Prostate gland (tissue), 2 donors: ENCODE results near the gene NOTCH2. TPM values are rescaled to one million over a fixed set of nuclear protein-coding genes. Genes with fewer than 3 reads are reported as not detected.

Experiments
- DNase-seq: peaks from one replicate; pipeline ENCODE4 v3.0.0-alpha.2; 2019; ENCODE audit warnings: low spot score
- H3K27ac ChIP-seq, 2 donors: fragments of 200-600 bp; sonication (generic); 2 replicates each; pipeline ENCODE4 v1.5.1; 2017 to 2019
- H3K27me3 ChIP-seq: fragments of 200-600 bp; sonication (generic); replicated peaks from 2 replicates; pipeline ENCODE4 v1.5.1; 2019; ENCODE audit not compliant: insufficient read depth
- H3K36me3 ChIP-seq, 2 donors: fragments of 200-600 bp; sonication (generic); 1 replicate in 1 of 2; 2 replicates in 1 of 2; pipeline versions ENCODE4 v1.5.1 to v1.8.1; 2017 to 2019
- H3K4me1 ChIP-seq: fragments of 200-600 bp; sonication (generic); replicated peaks from 2 replicates; pipeline ENCODE4 v1.5.1; 2019
- H3K4me3 ChIP-seq, 2 donors: fragments of 200-600 bp; sonication (generic); 2 replicates each; pipeline ENCODE4 v1.5.1; 2017 to 2019
- H3K9me3 ChIP-seq: fragments of 200-600 bp; sonication (generic); 2 replicates; pipeline ENCODE4 v1.5.1; 2017
- POLR2A ChIP-seq: fragments of 450-650 bp; IDR thresholded peaks from one replicate; pipeline ENCODE4 v1.6.1; 2016; ENCODE audit warnings: antibody characterized with exemption, mild to moderate bottlenecking
- POLR2AphosphoS5 ChIP-seq: sonication (generic); formaldehyde crosslinking; IDR thresholded peaks from one replicate; pipeline ENCODE4 v1.6.1; 2017; ENCODE audit warnings: antibody characterized with exemption
- WGBS: methylation state at CpG from one replicate; pipeline ENCODE4 v1.1.5; 2018; 5-methylcytosine and 5-hydroxymethylcytosine counted together
- intact Hi-C: fragments of 100-400 bp; cut with DNase I; formaldehyde crosslinking; loops from one replicate; pipeline ENCODE4 v1.14.2; 2022
- total RNA-seq, 2 donors: library from RNA; depleted of rRNA; stranded (reverse); fragments of >200 nt; gene quantifications; one replicate each; pipeline ENCODE4 v1.1.0, GENCODE V29; 2016
- TF ChIP-seq, protein P1 (sequence below), 4 experiments: fragments of 200-600 bp in 2 of 4; fragments of 450-650 bp in 2 of 4; sonication (generic) in 2 of 4; IDR thresholded peaks; 1 replicate in 3 of 4; 2 replicates in 1 of 4; pipeline ENCODE4 v1.5.1; 2016 to 2019; ENCODE audit warnings: antibody characterized with exemption in 4 of 4, mild to moderate bottlenecking in 2 of 4, moderate library complexity in 2 of 4

NOTCH2 gene
- total RNA-seq, 2 donors from 2014 or later: 77.7 to 231 TPM

DNA sequence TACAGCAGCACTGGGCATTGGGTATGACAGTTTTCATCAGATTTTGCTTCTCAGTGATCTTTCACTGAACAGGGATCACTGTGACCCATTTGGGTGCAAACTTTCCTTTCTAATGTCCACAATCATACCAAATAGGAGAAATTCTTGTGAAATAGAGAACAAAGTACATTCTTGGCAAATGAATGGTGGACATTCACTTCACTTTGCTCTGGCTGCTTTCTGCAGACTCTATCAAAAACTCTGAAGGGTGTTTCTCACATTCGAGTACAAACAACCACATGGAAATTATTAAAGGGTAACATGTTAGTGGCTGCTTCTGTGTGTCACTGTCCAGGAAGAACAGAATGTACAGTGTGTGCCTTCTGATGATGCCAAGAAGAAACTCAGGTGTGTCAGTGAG lies 111.2 kb downstream of the NOTCH2 start:
- 52% methylated on average over 1 of the region's 1 CpG for WGBS
- H3K27me3 ChIP-seq: no peaks in the 10 kb centered on the region
- DNase-seq: no peak
- intact Hi-C loops: no loop called here
- no peaks in the 10 kb centered on the region for H3K36me3 ChIP-seq
- no peaks in the 10 kb centered on the region for H3K9me3 ChIP-seq
- no peaks in the 10 kb centered on the region for H3K4me1 ChIP-seq
- H3K27ac ChIP-seq: peak overlapping the region in 1 of 2 donors; percentile 36
- no peak overlapping the region for H3K4me3 ChIP-seq
- TF ChIP-seq POLR2A (no peak), POLR2AphosphoS5 (peak; percentile 42)

GRCh38 chr1:119956306-119956705 lies 113.2 kb downstream of the NOTCH2 start:
- no peaks in the 10 kb centered on the region for H3K4me1 ChIP-seq
- H3K9me3 ChIP-seq: no peaks in the 10 kb centered on the region
- no peaks in the 10 kb centered on the region for H3K36me3 ChIP-seq
- no peak overlapping the region for H3K27ac ChIP-seq
- WGBS: 84% methylated on average over 2 of the region's 2 CpGs
- TF ChIP-seq POLR2A: no peak
- TF ChIP-seq, protein P1, sequence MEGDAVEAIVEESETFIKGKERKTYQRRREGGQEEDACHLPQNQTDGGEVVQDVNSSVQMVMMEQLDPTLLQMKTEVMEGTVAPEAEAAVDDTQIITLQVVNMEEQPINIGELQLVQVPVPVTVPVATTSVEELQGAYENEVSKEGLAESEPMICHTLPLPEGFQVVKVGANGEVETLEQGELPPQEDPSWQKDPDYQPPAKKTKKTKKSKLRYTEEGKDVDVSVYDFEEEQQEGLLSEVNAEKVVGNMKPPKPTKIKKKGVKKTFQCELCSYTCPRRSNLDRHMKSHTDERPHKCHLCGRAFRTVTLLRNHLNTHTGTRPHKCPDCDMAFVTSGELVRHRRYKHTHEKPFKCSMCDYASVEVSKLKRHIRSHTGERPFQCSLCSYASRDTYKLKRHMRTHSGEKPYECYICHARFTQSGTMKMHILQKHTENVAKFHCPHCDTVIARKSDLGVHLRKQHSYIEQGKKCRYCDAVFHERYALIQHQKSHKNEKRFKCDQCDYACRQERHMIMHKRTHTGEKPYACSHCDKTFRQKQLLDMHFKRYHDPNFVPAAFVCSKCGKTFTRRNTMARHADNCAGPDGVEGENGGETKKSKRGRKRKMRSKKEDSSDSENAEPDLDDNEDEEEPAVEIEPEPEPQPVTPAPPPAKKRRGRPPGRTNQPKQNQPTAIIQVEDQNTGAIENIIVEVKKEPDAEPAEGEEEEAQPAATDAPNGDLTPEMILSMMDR (IDR thresholded peaks at IDR 0.05): no peak
- no peak for TF ChIP-seq POLR2AphosphoS5
- no peak overlapping the region for H3K4me3 ChIP-seq
- DNase-seq: no peak
- no peaks in the 10 kb centered on the region for H3K27me3 ChIP-seq
- intact Hi-C loops: no loop called here

DNA sequence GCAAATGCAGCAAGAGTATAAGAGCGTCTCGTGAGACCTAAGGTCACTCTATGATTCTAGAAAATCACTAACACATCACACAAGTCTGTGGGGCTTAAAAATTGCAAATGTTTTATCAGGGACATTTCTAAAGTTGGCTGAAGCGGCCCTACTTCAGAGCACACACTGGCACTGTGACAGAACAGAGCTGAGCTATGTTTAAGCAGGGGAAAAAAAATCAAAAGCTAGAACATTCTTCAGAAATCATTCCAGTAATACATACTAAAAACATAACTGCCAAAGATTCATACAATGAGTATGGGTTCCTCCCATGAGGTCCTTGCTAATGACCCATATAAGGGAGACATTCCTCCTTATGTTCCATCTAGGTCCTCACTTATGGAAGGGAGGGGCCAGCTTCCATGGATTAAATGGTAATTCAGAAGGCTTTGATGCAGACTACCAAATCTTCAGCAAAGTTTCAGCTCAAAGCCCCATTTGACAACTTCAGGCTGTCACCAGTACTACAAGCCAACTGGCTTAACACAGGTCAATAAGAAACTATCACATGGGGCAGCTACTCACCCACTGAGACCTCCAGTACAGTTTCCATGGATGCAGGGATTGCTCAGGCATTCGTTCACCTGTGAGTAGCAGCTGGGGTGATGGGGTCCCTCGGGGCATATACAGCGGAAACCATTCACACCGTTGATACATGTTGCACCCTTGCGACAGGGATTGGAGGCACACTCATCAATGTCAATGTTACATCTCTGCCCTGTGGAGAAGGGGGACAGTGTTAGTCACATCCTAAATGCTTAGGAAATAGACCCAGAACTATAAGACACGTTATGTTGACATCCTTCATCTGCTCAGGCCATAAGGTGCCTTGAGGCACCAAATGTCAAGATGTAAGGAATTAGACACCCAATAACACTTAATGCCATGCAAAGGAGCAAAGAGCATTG lies 114.7 kb downstream of the NOTCH2 start:
- Histone ChIP-seq H3K36me3 (no peaks in the 10 kb centered on the region), H3K9me3 (no peaks in the 10 kb centered on the region), H3K4me1 (no peaks in the 10 kb centered on the region), H3K27ac (no peak overlapping the region), H3K4me3 (no peak overlapping the region), H3K27me3 (no peaks in the 10 kb centered on the region)
- intact Hi-C loops: no loop called here
- 91% methylated on average over 9 of the region's 9 CpGs for WGBS
- DNase-seq: no peak
- no peak for TF ChIP-seq POLR2AphosphoS5
- TF ChIP-seq, protein P1 (IDR thresholded peaks at IDR 0.05): no peak
- no peak for TF ChIP-seq POLR2A

DNA sequence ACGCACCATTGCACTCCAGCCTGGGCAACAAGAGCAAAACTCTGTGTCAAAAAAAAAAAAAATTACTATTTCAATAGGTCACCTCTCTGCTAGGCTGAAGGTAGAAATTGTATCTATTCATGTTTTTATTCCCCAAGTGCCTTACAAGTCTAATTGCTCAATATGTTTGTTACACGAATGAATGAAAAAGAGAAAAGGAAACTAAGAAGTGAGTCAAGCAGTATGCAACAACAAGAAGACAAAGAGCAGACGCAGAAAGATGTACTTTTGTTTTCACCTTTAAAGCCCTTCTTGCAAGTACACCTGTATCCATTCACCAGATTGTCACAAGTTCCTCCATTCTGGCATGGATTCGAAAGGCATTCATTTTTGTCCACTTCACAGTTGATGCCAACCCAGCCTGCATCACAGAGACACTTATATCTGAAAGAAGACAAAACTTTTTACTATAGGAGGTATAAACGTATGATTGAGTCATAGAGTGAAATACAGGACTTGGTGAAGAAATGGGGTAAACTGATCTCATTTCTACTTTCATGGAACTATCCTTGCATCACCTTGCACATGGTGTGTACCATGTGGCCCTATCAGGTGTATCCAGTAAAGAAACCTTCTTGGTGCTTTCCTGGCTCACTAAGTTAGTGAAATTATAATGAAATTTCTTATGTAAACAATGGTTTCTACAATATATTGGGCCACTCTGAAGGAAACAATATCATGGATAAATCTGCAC lies 116.0 kb downstream of the NOTCH2 start:
- H3K9me3 ChIP-seq: no peaks in the 10 kb centered on the region
- intact Hi-C loops: no loop called here
- no peak for DNase-seq
- H3K27ac ChIP-seq: no peak overlapping the region
- no peaks in the 10 kb centered on the region for H3K27me3 ChIP-seq
- 89% methylated on average over 5 of the region's 5 CpGs for WGBS
- no peak overlapping the region for H3K4me3 ChIP-seq
- peaks cover 4% of the 10 kb centered on the region for H3K4me1 ChIP-seq
- no peak for TF ChIP-seq POLR2A
- TF ChIP-seq, protein P1 (IDR thresholded peaks at IDR 0.05): no peak
- TF ChIP-seq POLR2AphosphoS5: no peak
- no peaks in the 10 kb centered on the region for H3K36me3 ChIP-seq

GRCh38 chr1:119952496-119952895 lies 117.0 kb downstream of the NOTCH2 start:
- H3K36me3 ChIP-seq: no peaks in the 10 kb centered on the region

More at GRCh38 chr1:119952496-119952895, 117.0 kb downstream of the NOTCH2 start:
- Histone ChIP-seq H3K27ac (no peak overlapping the region), H3K27me3 (no peaks in the 10 kb centered on the region), H3K4me1 (peaks cover 4% of the 10 kb centered on the region), H3K4me3 (no peak overlapping the region), H3K9me3 (no peaks in the 10 kb centered on the region)
- 97% methylated on average over 5 of the region's 5 CpGs for WGBS
- intact Hi-C loops: no loop called here
- no peak for TF ChIP-seq POLR2A
- TF ChIP-seq POLR2AphosphoS5: no peak
- TF ChIP-seq, protein P1 (IDR thresholded peaks at IDR 0.05): no peak
- DNase-seq: no peak
